Measurements from ENCODE around the gene CHST11. TPM values are rescaled to one million over a fixed set of nuclear protein-coding genes. Genes with fewer than 3 reads are reported as not detected.

CHST11 gene
- total RNA-seq, 1 donor from 2014 or later = 44.3 TPM

- TF ChIP-seq, protein P1, sequence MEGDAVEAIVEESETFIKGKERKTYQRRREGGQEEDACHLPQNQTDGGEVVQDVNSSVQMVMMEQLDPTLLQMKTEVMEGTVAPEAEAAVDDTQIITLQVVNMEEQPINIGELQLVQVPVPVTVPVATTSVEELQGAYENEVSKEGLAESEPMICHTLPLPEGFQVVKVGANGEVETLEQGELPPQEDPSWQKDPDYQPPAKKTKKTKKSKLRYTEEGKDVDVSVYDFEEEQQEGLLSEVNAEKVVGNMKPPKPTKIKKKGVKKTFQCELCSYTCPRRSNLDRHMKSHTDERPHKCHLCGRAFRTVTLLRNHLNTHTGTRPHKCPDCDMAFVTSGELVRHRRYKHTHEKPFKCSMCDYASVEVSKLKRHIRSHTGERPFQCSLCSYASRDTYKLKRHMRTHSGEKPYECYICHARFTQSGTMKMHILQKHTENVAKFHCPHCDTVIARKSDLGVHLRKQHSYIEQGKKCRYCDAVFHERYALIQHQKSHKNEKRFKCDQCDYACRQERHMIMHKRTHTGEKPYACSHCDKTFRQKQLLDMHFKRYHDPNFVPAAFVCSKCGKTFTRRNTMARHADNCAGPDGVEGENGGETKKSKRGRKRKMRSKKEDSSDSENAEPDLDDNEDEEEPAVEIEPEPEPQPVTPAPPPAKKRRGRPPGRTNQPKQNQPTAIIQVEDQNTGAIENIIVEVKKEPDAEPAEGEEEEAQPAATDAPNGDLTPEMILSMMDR (conservative IDR thresholded peaks at IDR 0.05; ENCODE audit: low read depth, low read length) = no peak
- no peak for DNase-seq (ENCODE audit: low read depth)
- H3K4me3 ChIP-seq (ENCODE audit: low read depth, low read length) = no peak overlapping the region
Measured at GRCh38 chr12:104505095-104505818, 48.5 kb downstream of the CHST11 start.

DNA sequence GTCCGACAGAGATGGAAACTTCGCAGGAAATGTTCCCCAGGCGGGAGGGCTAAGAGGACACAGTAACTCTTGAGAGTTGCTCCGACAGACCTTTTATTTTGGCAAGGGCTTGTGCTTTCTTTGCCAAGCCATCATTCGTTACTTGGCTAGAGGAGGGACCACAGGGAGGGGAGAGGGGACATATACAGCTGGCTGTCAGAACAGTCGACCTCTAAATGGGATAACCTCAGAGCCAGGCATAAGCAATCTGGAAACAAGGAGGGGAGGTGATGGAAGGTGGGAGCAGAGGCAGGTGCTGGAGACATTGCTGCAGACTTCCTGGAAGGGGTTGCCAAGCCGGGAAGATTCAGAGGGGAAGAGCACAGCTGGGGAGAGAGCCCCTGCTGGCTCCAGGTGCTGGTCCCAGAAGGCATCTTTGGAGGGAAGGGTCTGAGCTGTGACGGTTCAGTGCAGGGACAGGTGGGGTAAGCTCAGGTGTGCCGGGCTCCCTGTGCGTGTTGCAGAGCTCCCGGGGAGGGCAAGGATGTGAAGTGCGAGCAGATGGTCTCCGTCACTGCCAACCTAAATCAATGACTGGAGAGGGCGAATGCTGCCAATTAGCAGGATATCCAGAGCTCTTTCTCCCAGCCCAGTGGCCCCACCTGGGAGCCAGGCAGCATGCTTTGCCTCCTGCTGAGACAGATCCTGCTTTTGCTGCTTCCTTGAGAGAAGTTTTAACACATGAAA is 50.1 kb downstream of the CHST11 start:
- H3K4me3 ChIP-seq (ENCODE audit: low read depth, low read length) = no peak overlapping the region
- TF ChIP-seq, protein P1 (conservative IDR thresholded peaks at IDR 0.05; ENCODE audit: low read depth, low read length) = no peak
- no peak for DNase-seq (ENCODE audit: low read depth)

- no peak overlapping the region for H3K4me3 ChIP-seq (ENCODE audit: low read depth, low read length)
- TF ChIP-seq, protein P1 (conservative IDR thresholded peaks at IDR 0.05; ENCODE audit: low read depth, low read length) = no peak
- DNase-seq (ENCODE audit: low read depth) = no peak
Measured at GRCh38 chr12:104507672-104508071, 50.9 kb downstream of the CHST11 start.

DNA sequence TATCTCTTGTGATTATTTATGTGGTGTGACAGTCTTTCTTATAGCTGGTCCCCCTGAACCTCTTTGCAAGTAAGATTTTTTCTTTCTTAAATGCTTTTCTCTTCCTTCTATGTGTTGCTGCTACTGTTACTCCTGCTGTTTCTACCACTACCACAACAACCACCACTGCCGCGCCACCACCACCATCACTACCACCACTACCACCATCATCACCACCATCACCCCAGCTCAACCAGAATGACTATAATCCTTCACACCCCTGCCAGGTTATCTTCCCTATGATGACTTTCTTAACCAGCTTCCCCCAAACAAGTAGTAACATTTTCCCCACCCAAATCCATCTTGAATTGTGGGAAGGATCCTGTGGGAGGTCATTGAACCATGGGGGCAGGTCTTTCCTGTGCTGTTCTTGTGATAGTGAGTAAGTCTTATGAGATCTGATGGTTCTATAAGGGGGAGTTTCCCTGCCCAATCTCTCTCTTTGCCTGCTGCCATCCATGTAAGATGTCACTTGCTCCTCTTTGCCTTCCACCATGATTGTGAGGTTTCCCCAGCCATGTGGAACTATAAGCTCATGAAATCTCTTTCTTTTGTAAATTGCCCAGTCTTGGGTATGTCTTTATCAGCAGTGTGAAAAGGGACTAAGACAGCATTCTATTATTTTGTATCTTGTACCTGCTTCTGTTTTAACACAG is 52.2 kb downstream of the CHST11 start:
- no peak for DNase-seq (ENCODE audit: low read depth)
- TF ChIP-seq, protein P1 (conservative IDR thresholded peaks at IDR 0.05; ENCODE audit: low read depth, low read length) = no peak
- H3K4me3 ChIP-seq (ENCODE audit: low read depth, low read length) = no peak overlapping the region

DNA sequence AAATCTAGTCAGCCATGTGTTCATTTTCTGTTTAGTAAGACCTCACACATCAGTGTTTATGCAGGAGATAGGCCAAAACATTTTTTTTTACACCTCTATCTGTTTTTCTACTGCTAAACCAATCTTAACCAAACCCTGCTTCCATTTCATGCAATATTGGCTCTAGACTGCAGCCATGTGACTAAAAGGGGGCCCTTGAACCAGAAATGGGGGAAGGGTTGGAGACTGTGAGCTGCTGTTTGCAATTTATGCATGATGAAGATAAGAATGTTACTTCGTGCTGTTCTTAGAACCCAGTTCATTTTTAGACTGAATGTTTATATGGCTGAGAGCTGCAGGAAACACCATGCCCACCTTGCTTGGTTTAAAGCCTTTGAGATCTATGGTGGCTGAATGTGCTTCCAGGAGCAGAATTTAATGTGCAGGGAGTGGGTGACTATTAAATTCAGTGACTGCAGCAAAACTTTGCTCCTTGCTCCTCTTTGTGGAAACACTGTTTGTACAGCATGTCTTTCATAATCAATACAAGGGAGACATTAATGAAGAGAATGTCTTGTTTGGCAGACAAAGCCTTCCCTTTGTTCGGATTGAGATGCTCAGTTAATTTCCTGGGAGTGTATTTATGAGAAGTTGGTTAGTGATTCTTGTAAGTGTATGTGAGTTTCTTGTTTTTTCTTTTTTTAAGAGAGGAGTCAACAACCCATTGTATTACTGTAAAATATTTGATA is 53.6 kb downstream of the CHST11 start:
- H3K4me3 ChIP-seq (ENCODE audit: low read depth, low read length) = no peak overlapping the region
- TF ChIP-seq, protein P1 (conservative IDR thresholded peaks at IDR 0.05; ENCODE audit: low read depth, low read length) = no peak
- no peak for DNase-seq (ENCODE audit: low read depth)

DNA sequence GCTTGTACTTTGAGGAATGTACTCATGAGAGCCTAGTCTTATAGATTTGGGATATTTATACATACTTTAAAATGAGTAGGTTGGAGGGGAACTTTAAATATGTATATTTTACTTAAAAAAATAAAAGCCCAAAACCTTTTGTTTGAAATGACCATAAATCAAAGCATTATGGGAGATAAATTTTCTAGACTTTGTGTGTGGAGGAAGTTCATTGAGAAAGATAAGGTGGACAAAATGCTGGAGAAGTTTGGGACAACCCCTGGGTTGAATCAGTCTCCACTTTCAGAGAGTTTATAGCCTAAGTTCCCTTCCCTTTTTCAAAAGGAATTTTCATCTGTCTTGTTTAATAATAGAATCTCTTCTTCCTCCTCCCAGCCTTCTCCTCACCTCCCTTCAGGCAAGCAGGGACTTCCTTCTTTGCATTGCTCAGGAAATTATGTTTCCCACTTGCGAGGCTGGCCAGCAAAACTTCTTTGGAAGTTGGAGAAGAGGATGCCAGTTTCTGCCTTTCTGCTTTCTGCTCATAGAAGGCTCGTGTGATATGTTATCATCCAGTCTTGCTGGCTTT is 54.2 kb downstream of the CHST11 start:
- DNase-seq (ENCODE audit: low read depth) = no peak
- H3K4me3 ChIP-seq (ENCODE audit: low read depth, low read length) = no peak overlapping the region
- TF ChIP-seq, protein P1 (conservative IDR thresholded peaks at IDR 0.05; ENCODE audit: low read depth, low read length) = no peak
